BLaER1 treated with 17β-estradiol and CSF1 and Interleukin-3, amounts not matched to agents 10 nM and 100 nM (cell line): Measurements from ENCODE around the gene CNTN2.

Source experiments
- H3K27ac ChIP-seq, 11 experiments: shearing (Covaris generic); formaldehyde crosslinking; 2 replicates each; pipeline ENCODE4 v1.8.1; 2022
- H3K27me3 ChIP-seq, 11 experiments: shearing (Covaris generic); formaldehyde crosslinking; 2 replicates each; pipeline ENCODE4 v1.8.1; 2022
- H3K36me3 ChIP-seq, 11 experiments: shearing (Covaris generic); formaldehyde crosslinking; 2 replicates each; pipeline ENCODE4 v1.8.1; 2022
- H3K4me1 ChIP-seq, 10 experiments: shearing (Covaris generic); formaldehyde crosslinking; 2 replicates each; pipeline ENCODE4 v1.8.1; 2022
- H3K4me2 ChIP-seq, 11 experiments: shearing (Covaris generic); formaldehyde crosslinking; 2 replicates each; pipeline ENCODE4 v1.8.1; 2022
- H3K4me3 ChIP-seq, 10 experiments: shearing (Covaris generic); formaldehyde crosslinking; 2 replicates each; pipeline ENCODE4 v1.8.1; 2022
- H3K9ac ChIP-seq, 11 experiments: shearing (Covaris generic); formaldehyde crosslinking; 2 replicates each; pipeline ENCODE4 v1.8.1; 2022
- H3K9me3 ChIP-seq, 11 experiments: shearing (Covaris generic); formaldehyde crosslinking; replicated peaks in 1 of 11; 2 replicates each; pipeline ENCODE4 v1.8.1; 2022
- H4K20me1 ChIP-seq, 11 experiments: shearing (Covaris generic); formaldehyde crosslinking; 2 replicates each; pipeline ENCODE4 v1.8.1; 2022
- Cebpa-rat ChIP-seq, 11 experiments: shearing (Covaris generic); IDR thresholded peaks; 2 replicates each; pipeline ENCODE4 v1.8.1; 2022

CNTN2 gene

DNA sequence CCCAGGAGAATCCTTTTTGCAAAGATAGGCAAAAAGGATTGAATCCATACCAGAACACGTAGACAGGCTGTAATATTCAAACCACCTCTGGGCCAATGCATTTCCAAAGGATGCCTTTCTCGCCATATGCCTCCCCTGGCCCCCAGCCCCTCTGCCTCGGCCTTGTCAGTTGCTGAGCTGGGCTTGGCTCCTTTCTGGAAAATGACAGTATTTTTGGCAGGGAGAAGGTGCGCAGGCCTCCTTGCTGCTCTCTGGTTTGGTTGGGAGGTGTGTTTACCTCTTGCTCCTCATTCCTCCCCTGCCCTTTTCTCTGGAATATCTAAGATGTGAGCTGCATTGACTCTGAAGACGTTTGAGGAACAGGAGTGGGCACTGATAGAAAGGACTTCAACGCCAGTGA lies 26.0 kb upstream of the CNTN2 start:
- H3K36me3 ChIP-seq = no peaks in the 10 kb centered on the region
- no peaks in the 10 kb centered on the region for H3K9me3 ChIP-seq
- H3K27me3 ChIP-seq = peaks cover 0 to 9% (median 0%) of the 10 kb centered on the region in 11 experiments; a peak in 4 of 22 replicates
- no peak overlapping the region for H3K9ac ChIP-seq
- H3K27ac ChIP-seq = no peak overlapping the region
- no peak for TF ChIP-seq Cebpa-rat (IDR thresholded peaks at IDR 0.05)
- no peak overlapping the region for H3K4me3 ChIP-seq
- peaks cover 0 to 28% (median 21%) of the 10 kb centered on the region in 10 experiments; a peak in 14 of 20 replicates for H3K4me1 ChIP-seq
- peaks cover 0 to 23% (median 0%) of the 10 kb centered on the region in 11 experiments; a peak in 2 of 22 replicates for H4K20me1 ChIP-seq
- no peak overlapping the region for H3K4me2 ChIP-seq

DNA sequence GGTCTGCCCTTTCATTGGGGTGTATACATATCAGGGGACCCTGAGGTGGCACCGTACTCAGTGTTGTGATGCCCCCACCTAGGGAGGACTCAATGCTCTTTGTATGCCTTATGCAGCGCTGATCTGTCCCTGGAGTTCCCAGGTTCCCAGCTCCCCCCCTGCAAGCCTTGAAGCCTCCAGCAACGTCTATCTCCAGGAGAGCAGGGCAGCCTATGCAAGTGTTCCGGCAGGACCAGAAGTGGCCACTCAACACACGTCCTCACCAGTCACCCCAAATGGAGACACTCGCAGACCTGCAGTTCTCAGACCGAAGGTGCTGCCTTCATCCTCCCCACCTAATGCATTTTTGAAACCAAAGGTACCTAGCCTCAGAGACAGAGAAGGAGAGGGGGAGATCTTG lies 25.2 kb upstream of the CNTN2 start:
- no peaks in the 10 kb centered on the region for H3K36me3 ChIP-seq
- H3K27ac ChIP-seq = no peak overlapping the region
- H3K4me1 ChIP-seq = peaks cover 0 to 21% (median 13%) of the 10 kb centered on the region in 10 experiments; a peak in 14 of 20 replicates
- no peak overlapping the region for H3K9ac ChIP-seq
- no peaks in the 10 kb centered on the region for H3K9me3 ChIP-seq
- H4K20me1 ChIP-seq = peaks cover 0 to 22% (median 0%) of the 10 kb centered on the region in 11 experiments; a peak in 2 of 22 replicates
- no peak overlapping the region for H3K4me3 ChIP-seq
- H3K4me2 ChIP-seq = no peak overlapping the region
- TF ChIP-seq Cebpa-rat (IDR thresholded peaks at IDR 0.05) = no peak
- H3K27me3 ChIP-seq = peaks cover 0 to 9% (median 0%) of the 10 kb centered on the region in 11 experiments; a peak in 4 of 22 replicates

DNA sequence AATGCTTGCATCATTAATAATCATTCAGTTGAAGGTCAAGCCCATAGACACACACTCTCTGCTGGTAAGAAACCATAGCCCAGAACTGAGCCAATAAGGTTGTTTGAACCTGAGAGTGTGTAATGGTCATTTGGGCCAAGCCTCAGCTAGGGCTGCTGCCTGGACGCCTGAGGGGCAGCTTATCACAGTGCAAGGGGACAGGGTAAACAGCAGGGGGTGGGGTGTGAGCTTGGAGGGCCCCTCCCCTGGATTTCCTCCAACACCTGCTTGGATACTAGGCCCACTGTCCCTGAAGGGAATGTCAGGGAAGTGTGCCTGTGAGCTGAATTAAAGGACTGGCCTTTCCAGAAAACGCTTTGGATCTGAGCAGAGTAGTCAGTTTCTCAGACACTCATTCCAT lies 24.6 kb upstream of the CNTN2 start:
- no peaks in the 10 kb centered on the region for H3K36me3 ChIP-seq
- H3K27ac ChIP-seq = no peak overlapping the region
- peaks cover 0 to 14% (median 11%) of the 10 kb centered on the region in 10 experiments; a peak in 14 of 20 replicates for H3K4me1 ChIP-seq
- no peak overlapping the region for H3K9ac ChIP-seq
- H4K20me1 ChIP-seq = peaks cover 0 to 16% (median 0%) of the 10 kb centered on the region in 11 experiments; a peak in 2 of 22 replicates
- H3K9me3 ChIP-seq = no peaks in the 10 kb centered on the region
- no peak overlapping the region for H3K4me3 ChIP-seq
- no peak overlapping the region for H3K4me2 ChIP-seq
- TF ChIP-seq Cebpa-rat (IDR thresholded peaks at IDR 0.05) = no peak
- peaks cover 0 to 8% (median 0%) of the 10 kb centered on the region in 11 experiments; a peak in 4 of 22 replicates for H3K27me3 ChIP-seq

DNA sequence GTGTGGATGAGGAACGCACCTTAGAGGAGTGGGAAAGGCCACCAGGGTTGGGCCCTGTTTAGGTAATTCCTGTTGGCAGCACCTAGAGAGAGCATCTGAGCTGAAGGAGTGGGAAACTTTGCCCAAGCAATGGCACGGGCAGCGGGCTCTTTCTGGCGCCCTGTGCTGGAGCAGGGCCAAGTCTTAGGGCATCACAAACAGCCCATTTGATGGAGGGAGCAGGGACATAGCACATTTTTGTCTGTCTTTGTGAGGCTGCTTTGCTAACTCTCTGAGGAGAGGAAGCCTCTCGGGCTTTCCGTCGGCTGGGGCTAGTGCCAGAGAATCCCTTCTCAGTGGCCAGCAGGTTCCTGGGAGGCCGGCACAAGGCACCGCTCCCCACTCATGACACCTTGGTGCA lies 22.5 kb upstream of the CNTN2 start:
- Histone ChIP-seq H3K4me1 (no peaks in the 10 kb centered on the region), H3K27ac (no peak overlapping the region), H3K4me2 (no peak overlapping the region), H3K4me3 (no peak overlapping the region), H3K9me3 (no peaks in the 10 kb centered on the region), H4K20me1 (peaks cover 0 to 13% (median 0%) of the 10 kb centered on the region in 11 experiments; a peak in 2 of 22 replicates), H3K36me3 (no peaks in the 10 kb centered on the region), H3K9ac (no peak overlapping the region), H3K27me3 (peaks cover 0 to 2% (median 0%) of the 10 kb centered on the region in 11 experiments; a peak in 1 of 22 replicates)
- TF ChIP-seq Cebpa-rat (IDR thresholded peaks at IDR 0.05) = no peak

DNA sequence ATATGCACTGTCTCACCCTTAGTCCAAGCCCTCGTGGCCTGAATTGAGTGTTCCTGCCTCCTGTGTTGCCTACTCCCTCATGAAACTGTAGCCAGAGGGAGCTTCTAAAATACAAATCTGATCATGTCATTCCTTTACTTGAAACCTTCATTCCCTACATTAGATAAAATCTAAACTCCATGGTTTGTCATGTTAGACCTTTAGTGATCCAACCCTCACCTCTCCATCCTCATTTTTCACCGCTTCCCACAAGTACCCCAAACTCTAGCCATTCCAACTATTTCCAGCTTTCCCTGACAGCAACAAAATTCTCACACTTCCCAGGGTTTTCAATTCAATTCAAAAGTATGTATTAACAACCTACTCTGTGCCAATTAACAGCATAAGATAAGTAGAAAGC lies 18.3 kb upstream of the CNTN2 start:
- no peaks in the 10 kb centered on the region for H3K36me3 ChIP-seq
- H3K27ac ChIP-seq = no peak overlapping the region
- H3K9ac ChIP-seq = no peak overlapping the region
- no peak for TF ChIP-seq Cebpa-rat (IDR thresholded peaks at IDR 0.05)
- H3K9me3 ChIP-seq = no peaks in the 10 kb centered on the region
- no peak overlapping the region for H3K4me3 ChIP-seq
- H4K20me1 ChIP-seq = no peaks in the 10 kb centered on the region
- no peaks in the 10 kb centered on the region for H3K27me3 ChIP-seq
- no peak overlapping the region for H3K4me2 ChIP-seq
- peaks cover 0 to 5% (median 0%) of the 10 kb centered on the region in 10 experiments; a peak in 1 of 20 replicates for H3K4me1 ChIP-seq

DNA sequence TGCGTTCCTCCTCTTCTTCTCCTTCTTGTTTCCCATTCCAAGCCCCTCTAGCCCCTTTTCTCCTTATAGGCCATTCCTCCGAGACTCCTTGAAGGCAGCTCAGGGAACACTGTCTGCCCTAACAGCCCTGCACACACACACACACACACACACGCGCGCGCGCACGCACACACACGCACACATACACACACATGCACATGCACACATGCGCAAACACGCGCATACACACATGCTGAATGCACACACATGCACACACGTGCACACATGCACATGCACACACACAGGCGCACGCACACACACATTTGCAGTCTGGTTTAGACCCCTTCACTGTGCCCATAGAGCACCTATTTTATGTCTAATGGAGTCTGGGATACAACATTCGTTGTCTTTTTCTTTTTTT lies 17.8 kb upstream of the CNTN2 start:
- Histone ChIP-seq H4K20me1 (0 out of 22 replicates have a peak, but pooled peaks cover 0 to 4% (median 0%) of the 10 kb centered on the region in 11 experiments), H3K27ac (no peak overlapping the region), H3K36me3 (no peaks in the 10 kb centered on the region), H3K4me2 (no peak overlapping the region), H3K4me3 (no peak overlapping the region), H3K9ac (no peak overlapping the region), H3K27me3 (no peaks in the 10 kb centered on the region), H3K9me3 (no peaks in the 10 kb centered on the region), H3K4me1 (peaks cover 0 to 8% (median 0%) of the 10 kb centered on the region in 10 experiments; a peak in 6 of 20 replicates)
- no peak for TF ChIP-seq Cebpa-rat (IDR thresholded peaks at IDR 0.05)

DNA sequence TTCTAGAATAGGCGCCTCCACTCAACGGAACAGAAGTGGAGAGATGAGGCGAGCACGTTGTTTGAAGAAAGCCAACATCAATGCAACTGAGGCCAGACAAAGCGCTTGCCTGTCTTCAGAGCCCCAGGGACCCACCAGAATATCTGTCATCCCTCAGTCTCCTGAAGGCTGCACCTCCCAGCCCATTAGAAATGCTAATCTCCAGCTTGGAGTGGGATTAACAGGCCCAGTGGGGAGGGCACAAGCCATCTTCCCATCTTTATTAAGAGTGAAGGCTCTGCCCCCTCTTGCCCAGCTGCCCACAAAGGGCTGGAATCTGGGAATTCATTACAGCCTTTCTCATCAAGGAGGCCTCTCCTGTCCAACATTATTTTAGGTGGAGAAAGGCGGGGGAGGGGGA lies 16.8 kb upstream of the CNTN2 start:
- Histone ChIP-seq H3K36me3 (no peaks in the 10 kb centered on the region), H3K9ac (no peak overlapping the region), H4K20me1 (peaks cover 0 to 6% (median 0%) of the 10 kb centered on the region in 11 experiments; a peak in 1 of 22 replicates), H3K4me3 (no peak overlapping the region), H3K27ac (no peak overlapping the region), H3K9me3 (no peaks in the 10 kb centered on the region), H3K4me1 (peaks cover 0 to 17% (median 9%) of the 10 kb centered on the region in 10 experiments; a peak in 14 of 20 replicates), H3K4me2 (no peak overlapping the region), H3K27me3 (peaks cover 0 to 7% (median 0%) of the 10 kb centered on the region in 11 experiments; a peak in 3 of 22 replicates)
- TF ChIP-seq Cebpa-rat (IDR thresholded peaks at IDR 0.05) = no peak

DNA sequence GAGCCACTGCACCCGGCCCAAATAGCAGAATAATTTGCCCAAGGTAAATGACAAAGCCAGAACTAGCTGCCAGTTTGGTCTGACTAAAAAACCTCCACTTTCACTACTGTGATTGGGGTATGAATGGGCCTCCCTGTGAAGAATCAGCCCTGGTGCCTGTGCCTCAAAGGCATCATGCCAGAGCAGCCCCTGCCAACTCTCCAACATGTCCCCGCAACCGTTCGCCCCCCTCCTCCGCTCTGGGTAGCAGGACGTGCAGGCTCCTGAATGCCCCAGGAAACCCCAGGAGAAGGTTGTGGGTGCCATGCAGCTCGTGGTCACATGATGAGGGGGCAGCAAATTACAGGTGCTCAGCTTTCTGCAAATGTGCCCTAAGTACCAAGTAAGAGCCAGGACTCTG lies 14.6 kb upstream of the CNTN2 start:
- Histone ChIP-seq H3K27ac (no peak overlapping the region), H3K4me1 (peaks cover 0 to 20% (median 12%) of the 10 kb centered on the region in 10 experiments; a peak in 14 of 20 replicates), H3K9ac (no peak overlapping the region), H3K9me3 (no peaks in the 10 kb centered on the region), H3K27me3 (peaks cover 0 to 8% (median 0%) of the 10 kb centered on the region in 11 experiments; a peak in 3 of 22 replicates), H3K4me2 (peak overlapping the region in 4 of 11 experiments; percentile 4 to 26 (median 22); a peak in 1 of 22 replicates), H3K36me3 (no peaks in the 10 kb centered on the region), H4K20me1 (peaks cover 0 to 14% (median 0%) of the 10 kb centered on the region in 11 experiments; a peak in 2 of 22 replicates), H3K4me3 (no peak overlapping the region)
- TF ChIP-seq Cebpa-rat (IDR thresholded peaks at IDR 0.05) = no peak

DNA sequence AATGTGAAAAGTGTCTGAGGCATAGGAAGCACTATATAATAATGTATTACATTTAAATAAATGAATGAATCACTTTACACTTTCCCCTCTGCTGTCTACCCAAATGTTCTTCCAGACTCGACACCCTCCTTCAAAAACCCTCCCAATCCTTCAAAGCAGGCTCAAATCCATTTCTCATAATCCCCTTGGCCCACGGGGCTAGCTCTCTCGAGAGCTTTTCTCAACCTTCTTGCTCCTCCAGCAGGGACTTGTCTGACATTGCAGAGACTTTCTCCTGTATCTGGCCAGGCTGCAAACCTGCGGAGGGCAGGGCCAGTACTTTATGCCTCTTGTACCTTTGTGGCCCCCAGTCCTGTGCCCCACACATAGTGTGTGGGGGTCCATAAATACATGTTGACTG lies 14.1 kb upstream of the CNTN2 start:
- no peak for TF ChIP-seq Cebpa-rat (IDR thresholded peaks at IDR 0.05)
- Histone ChIP-seq H3K36me3 (no peaks in the 10 kb centered on the region), H3K4me2 (no peak overlapping the region), H3K9me3 (no peaks in the 10 kb centered on the region), H4K20me1 (peaks cover 0 to 14% (median 0%) of the 10 kb centered on the region in 11 experiments; a peak in 2 of 22 replicates), H3K4me1 (peaks cover 0 to 20% (median 12%) of the 10 kb centered on the region in 10 experiments; a peak in 14 of 20 replicates), H3K27ac (no peak overlapping the region), H3K4me3 (no peak overlapping the region), H3K27me3 (peaks cover 0 to 8% (median 0%) of the 10 kb centered on the region in 11 experiments; a peak in 3 of 22 replicates), H3K9ac (no peak overlapping the region)
